GM23338 (cell line): ENCODE measurements around the gene PCDHB4. TPM values are rescaled to one million over a fixed set of nuclear protein-coding genes. Genes with fewer than 3 reads are reported as not detected.
A peak's percentile ranks its signal among the peaks of the same experiment; 100 is the strongest.

ENCODE experiments used
- ATAC-seq: fragments of 200-7000 bp; cut with Tn5 transposase; 3 replicates; pipeline ENCODE4 v1.9.1; 2020
- DNase-seq: peaks from one replicate; pipeline ENCODE4 v3.0.0-alpha.2; 2015; ENCODE audit warnings: low spot score
- H2AFZ ChIP-seq: fragments of 200-600 bp; sonication (generic); 2 replicates; pipeline ENCODE4 v1.8.0; 2016; ENCODE audit warnings: antibody characterized with exemption, mild to moderate bottlenecking, moderate library complexity
- H3F3A ChIP-seq: fragments of 200-600 bp; sonication (generic); replicated peaks from 2 replicates; pipeline ENCODE4 v1.8.0; 2017; ENCODE audit warnings: antibody characterized with exemption, mixed run types, low read depth
- H3K27ac ChIP-seq: fragments of 200-600 bp; sonication (generic); 2 replicates; pipeline ENCODE4 v1.6.1; 2016; ENCODE audit warnings: low read depth
- H3K27me3 ChIP-seq: fragments of 200-600 bp; sonication (generic); 2 replicates; pipeline ENCODE4 v1.8.0; 2016; ENCODE audit warnings: mild to moderate bottlenecking, mixed run types, moderate library complexity; ENCODE audit not compliant: insufficient read depth
- H3K36me3 ChIP-seq: fragments of 200-600 bp; sonication (generic); 2 replicates; pipeline ENCODE4 v1.8.0; 2016; ENCODE audit warnings: mild to moderate bottlenecking; ENCODE audit not compliant: insufficient read depth
- H3K4me1 ChIP-seq: fragments of 200-600 bp; sonication (generic); 2 replicates; pipeline ENCODE4 v1.8.0; 2016; ENCODE audit warnings: mild to moderate bottlenecking, moderate library complexity; ENCODE audit not compliant: insufficient read depth
- H3K4me2 ChIP-seq: fragments of 200-600 bp; sonication (generic); 2 replicates; pipeline ENCODE4 v1.7.1; 2017; ENCODE audit warnings: mixed run types
- H3K4me3 ChIP-seq: fragments of 200-600 bp; sonication (generic); 2 replicates; pipeline ENCODE4 v1.6.1; 2016; ENCODE audit warnings: mixed run types
- H3K79me2 ChIP-seq: fragments of 200-600 bp; sonication (generic); replicated peaks from 2 replicates; pipeline ENCODE4 v1.8.0; 2017; ENCODE audit warnings: mild to moderate bottlenecking; ENCODE audit not compliant: insufficient read depth
- H3K9me2 ChIP-seq: fragments of 200-600 bp; sonication (generic); 2 replicates; pipeline ENCODE4 v1.8.0; 2017; ENCODE audit not compliant: insufficient read depth
- H4K20me1 ChIP-seq: fragments of 200-600 bp; sonication (generic); replicated peaks from 2 replicates; pipeline ENCODE4 v1.8.0; 2017; ENCODE audit warnings: mild to moderate bottlenecking; ENCODE audit not compliant: insufficient read depth
- H3K27ac Mint-ChIP-seq: 2 replicates; pipeline ENCODE4 v1.8.0; 2020; ENCODE audit warnings: inconsistent platforms, mild to moderate bottlenecking, moderate library complexity, mixed read lengths
- H3K27me3 Mint-ChIP-seq: 3 replicates; pipeline ENCODE4 v1.8.0; 2022; ENCODE audit warnings: low read depth, mild to moderate bottlenecking, moderate library complexity, mixed read lengths, inconsistent platforms; ENCODE audit not compliant: insufficient read depth, poor library complexity
- H3K36me3 Mint-ChIP-seq: 3 replicates; pipeline ENCODE4 v1.8.0; 2021; ENCODE audit warnings: low read depth, mild to moderate bottlenecking, inconsistent platforms, moderate library complexity, mixed read lengths
- H3K4me1 Mint-ChIP-seq: 3 replicates; pipeline ENCODE4 v1.8.0; 2020; ENCODE audit warnings: mild to moderate bottlenecking, inconsistent platforms, mixed read lengths
- H3K4me3 Mint-ChIP-seq: 3 replicates; pipeline ENCODE4 v1.8.0; 2021; ENCODE audit warnings: moderate library complexity, mild to moderate bottlenecking, inconsistent platforms, mixed read lengths
- H3K9me3 Mint-ChIP-seq: 3 replicates; pipeline ENCODE4 v1.8.0; 2020; ENCODE audit warnings: moderate library complexity, mild to moderate bottlenecking, inconsistent platforms, mixed read lengths
- CREB1 ChIP-seq: fragments of 250-450 bp; sonication (Bioruptor Pico); IDR thresholded peaks from 2 replicates; pipeline ENCODE4 v1.5.0; 2020; ENCODE audit warnings: low read depth, mild to moderate bottlenecking, moderate library complexity
- CTCF ChIP-seq, 2 experiments: fragments of 200-600 bp in 1 of 2; sonication (generic) in 1 of 2; conservative IDR thresholded peaks; 2 replicates each; pipeline versions ENCODE4 v1.5.1 to v1.6.1; 2016 to 2017; ENCODE audit warnings: antibody characterized with exemption in 2 of 2, low read depth in 2 of 2, mild to moderate bottlenecking in 2 of 2, moderate library complexity in 1 of 2
- JUNB ChIP-seq: IDR thresholded peaks from one replicate; pipeline ENCODE4 v1.6.1; 2016; ENCODE audit warnings: antibody characterized with exemption; ENCODE audit not compliant: unreplicated experiment
- POLR2AphosphoS5 ChIP-seq: IDR thresholded peaks from 2 replicates; pipeline ENCODE4 v1.6.1; 2016; ENCODE audit warnings: antibody characterized with exemption, low read depth
- REST ChIP-seq: IDR thresholded peaks from one replicate; pipeline ENCODE4 v1.6.1; 2018; ENCODE audit warnings: antibody characterized with exemption; ENCODE audit not compliant: unreplicated experiment
- ZNF331 ChIP-seq: fragments of 250-450 bp; sonication (Bioruptor Pico); IDR thresholded peaks from 2 replicates; pipeline ENCODE4 v1.5.0; 2020; ENCODE audit warnings: low read depth, mild to moderate bottlenecking, moderate library complexity
- polyA plus RNA-seq: library from polyadenylated mRNA; unstranded; fragments of >200 nt; fragmentation: Nextera tagmentation; extraction: Ambion mirVana; gene quantifications from 2 replicates; pipeline ENCODE4 v1.2.1, GENCODE V29; 2016
- total RNA-seq: library from RNA; depleted of rRNA; stranded (reverse); fragments of >200 nt; shearing (Covaris generic); gene quantifications from 2 replicates; pipeline ENCODE4 v1.2.3, GENCODE V29; 2014

The PCDHB4 gene
- total and polyA plus RNA-seq, 2 experiments from 2014 or later = 1.3 to 2.7 TPM

GRCh38 chr5:141135030-141135717, 13.6 kb downstream of the PCDHB4 start, which contains the start of gene PCDHB5:
PCDHB5 (plus strand) TSS chr5:141135206; CDS start chr5:141135435, 229 bp downstream.
- peaks cover 2% of the 10 kb centered on the region for H3K27me3 Mint-ChIP-seq
- Histone ChIP-seq H3K9me2 (no peaks in the 10 kb centered on the region), H4K20me1 (no peaks in the 10 kb centered on the region), H3K36me3 (no peaks in the 10 kb centered on the region; the same call in 1 of the 2 replicates), H3K4me3 (peak within 1 kb of the TSS; percentile 69), H3K27ac (peak within 1 kb of the TSS; percentile 64), H3K27me3 (no peaks in the 10 kb centered on the region), H3K79me2 (peaks cover 24% of the 10 kb centered on the region), H3K4me2 (peak within 1 kb of the TSS; percentile 94), H2AFZ (peak within 1 kb of the TSS; percentile 84), H3K4me1 (no peaks in the 10 kb centered on the region), H3F3A (no peaks in the 10 kb centered on the region)
- no peak for TF ChIP-seq ZNF331 (CRISPR knock-in tag)
- TF ChIP-seq POLR2AphosphoS5 = peak; percentile 42; the same call in 1 of the 2 replicates
- peak; percentile 87 to 93 for TF ChIP-seq CTCF (conservative IDR thresholded peaks at IDR 0.05; ENCODE audit: low read depth in 2 of 2)
- no peak for TF ChIP-seq CREB1 (CRISPR knock-in tag)
- no peak for TF ChIP-seq JUNB
- H3K36me3 Mint-ChIP-seq = peaks cover 55% of the 10 kb centered on the region
- peak within 1 kb of the TSS; percentile 78 for H3K4me3 Mint-ChIP-seq
- DNase-seq (peak; percentile 94), ATAC-seq (peak; percentile 90)
- no peaks in the 10 kb centered on the region for H3K4me1 Mint-ChIP-seq
- peaks cover 61% of the 10 kb centered on the region for H3K9me3 Mint-ChIP-seq
- peak within 1 kb of the TSS; percentile 95 for H3K27ac Mint-ChIP-seq

- Histone ChIP-seq H3K36me3 (no peaks in the 10 kb centered on the region; the same call in 1 of the 2 replicates), H2AFZ (peak overlapping the region; percentile 84), H3K9me2 (no peaks in the 10 kb centered on the region), H3K27me3 (no peaks in the 10 kb centered on the region), H3K4me2 (peak overlapping the region; percentile 94), H3K4me3 (peak overlapping the region; percentile 69), H3K79me2 (peaks cover 24% of the 10 kb centered on the region), H3K27ac (peak overlapping the region; percentile 64; the same call in 1 of the 2 replicates), H3F3A (no peaks in the 10 kb centered on the region), H3K4me1 (no peaks in the 10 kb centered on the region), H4K20me1 (no peaks in the 10 kb centered on the region)
- peaks cover 55% of the 10 kb centered on the region for H3K36me3 Mint-ChIP-seq
- ATAC-seq (peak; percentile 55), DNase-seq (no peak)
- H3K27me3 Mint-ChIP-seq = peaks cover 2% of the 10 kb centered on the region
- H3K4me3 Mint-ChIP-seq = peak overlapping the region; percentile 78
- H3K9me3 Mint-ChIP-seq = peaks cover 58% of the 10 kb centered on the region
- H3K27ac Mint-ChIP-seq = peak overlapping the region; percentile 95
- H3K4me1 Mint-ChIP-seq = no peaks in the 10 kb centered on the region
- no peak for TF ChIP-seq JUNB
- TF ChIP-seq REST = no peak
- no peak for TF ChIP-seq CTCF (conservative IDR thresholded peaks at IDR 0.05; ENCODE audit: low read depth in 2 of 2)
- TF ChIP-seq ZNF331 (CRISPR knock-in tag) = no peak
- TF ChIP-seq CREB1 (CRISPR knock-in tag) = no peak
These were observed 14.2 kb downstream of the PCDHB4 start for GRCh38 chr5:141135718-141136266.
